H1 (cell line): ENCODE measurements around the gene ZFP1. TPM values are rescaled to one million over a fixed set of nuclear protein-coding genes. Genes with fewer than 3 reads are reported as not detected.

ENCODE experiments used
- CTCF ChIA-PET: fragments of 300-600 bp; sonication (Branson Sonifier 250); formaldehyde crosslinking; loops from one replicate; lab custom pipeline; 2021; ENCODE audit not compliant: partially characterized antibody; lab: Charles Lee
- POLR2A ChIA-PET: fragments of 300-600 bp; sonication (Branson Sonifier 250); formaldehyde crosslinking; loops from one replicate; lab custom pipeline; 2021; ENCODE audit warnings: inconsistent platforms; ENCODE audit not compliant: partially characterized antibody; lab: Charles Lee
- DNase-seq, 2 experiments: peaks; one replicate each; pipeline versions ENCODE4 v3.0.0 to v3.0.0-alpha.2; 2010 to 2022; ENCODE audit warnings: low spot score in 2 of 2, low read depth in 1 of 2, mixed read lengths in 1 of 2
- FAIRE-seq: peaks from 2 replicates; lab custom pipeline; 2011; peaks lifted over from hg19 to GRCh38; lab: Jason Lieb, UNC
- H2AFZ ChIP-seq: 2 replicates; pipeline ENCODE4 v1.8.1; 2012; ENCODE audit warnings: low read length, inconsistent platforms
- H2AK5ac ChIP-seq: 2 replicates; pipeline ENCODE4 v1.6.1; 2013; ENCODE audit warnings: low read depth, low read length
- H2BK120ac ChIP-seq: replicated peaks from 2 replicates; pipeline ENCODE3; 2013; ENCODE audit warnings: low read depth, low read length, inconsistent platforms
- H2BK12ac ChIP-seq: 2 replicates; pipeline ENCODE4 v1.6.1; 2013; ENCODE audit warnings: low read depth, low read length
- H2BK15ac ChIP-seq: 2 replicates; pipeline ENCODE4 v1.6.1; 2013; ENCODE audit warnings: low read length
- H2BK20ac ChIP-seq: 2 replicates; pipeline ENCODE4 v1.6.1; 2013; ENCODE audit warnings: low read length
- H2BK5ac ChIP-seq: 2 replicates; pipeline ENCODE4 v1.6.1; 2013; ENCODE audit warnings: low read depth, low read length
- H3K14ac ChIP-seq: 2 replicates; pipeline ENCODE4 v1.6.1; 2013; ENCODE audit warnings: inconsistent platforms; ENCODE audit not compliant: insufficient read length
- H3K18ac ChIP-seq: 2 replicates; pipeline ENCODE4 v1.6.1; 2013; ENCODE audit warnings: low read length; ENCODE audit errors: extremely low read depth
- H3K23ac ChIP-seq: 2 replicates; pipeline ENCODE4 v1.6.1; 2013; ENCODE audit warnings: inconsistent platforms; ENCODE audit not compliant: insufficient read length
- H3K23me2 ChIP-seq: 2 replicates; pipeline ENCODE4 v1.6.1; 2013; ENCODE audit warnings: low read depth, low read length
- H3K27ac ChIP-seq: 2 replicates; pipeline ENCODE4 v1.6.1; 2011; ENCODE audit warnings: low read depth, low read length, inconsistent platforms
- H3K27me3 ChIP-seq, 4 experiments: replicated peaks in 1 of 4; 1 replicate in 1 of 4; 2 replicates in 3 of 4; pipeline versions ENCODE4 v1.6.1 to v1.8.1; 2011 to 2013; ENCODE audit warnings: low read length in 3 of 4, mild to moderate bottlenecking in 3 of 4, inconsistent platforms in 2 of 4, mixed read lengths in 2 of 4, moderate library complexity in 1 of 4; ENCODE audit not compliant: control insufficient read depth in 3 of 4, insufficient read depth in 3 of 4; ENCODE audit errors: extremely low read depth in 1 of 4
- H3K36me3 ChIP-seq, 4 experiments: 2 replicates each; pipeline versions ENCODE4 v1.6.1 to v1.8.1; 2011 to 2013; ENCODE audit warnings: mild to moderate bottlenecking in 4 of 4, low read length in 3 of 4, moderate library complexity in 2 of 4, control low read depth in 1 of 4, inconsistent platforms in 1 of 4; ENCODE audit not compliant: insufficient read depth in 4 of 4, control insufficient read depth in 2 of 4
- H3K4ac ChIP-seq: replicated peaks from 2 replicates; pipeline ENCODE3; 2013; ENCODE audit warnings: low read length, low read depth, mixed read lengths, inconsistent platforms; ENCODE audit not compliant: insufficient read length
- H3K4me1 ChIP-seq, 4 experiments: replicated peaks in 1 of 4; 1 replicate in 1 of 4; 2 replicates in 3 of 4; pipeline versions ENCODE4 v1.6.1 to v1.8.1; 2011 to 2013; ENCODE audit warnings: low read length in 3 of 4, inconsistent platforms in 2 of 4, mixed read lengths in 1 of 4; ENCODE audit not compliant: insufficient read depth in 4 of 4, control insufficient read depth in 3 of 4
- H3K4me2 ChIP-seq, 2 experiments: 2 replicates each; pipeline versions ENCODE4 v1.6.1 to v1.8.1; 2011 to 2013; ENCODE audit warnings: low read depth in 2 of 2, low read length in 2 of 2, control low read depth in 1 of 2, inconsistent platforms in 1 of 2, mild to moderate bottlenecking in 1 of 2; ENCODE audit not compliant: insufficient read depth in 1 of 2
- H3K4me3 ChIP-seq, 4 experiments: fragments of 200-600, 300-600 bp in 1 of 4; sonication (generic), shearing (Covaris generic), sonication (Bioruptor Twin) in 1 of 4; 2 replicates each; pipeline versions ENCODE4 v1.5.1 to v1.8.1; 2011 to 2016; ENCODE audit warnings: low read length in 4 of 4, low read depth in 3 of 4, control low read depth in 2 of 4, inconsistent platforms in 2 of 4, mild to moderate bottlenecking in 2 of 4, mixed read lengths in 1 of 4, moderate library complexity in 1 of 4; ENCODE audit not compliant: insufficient read depth in 2 of 4; ENCODE audit errors: extremely low read depth in 1 of 4
- H3K56ac ChIP-seq: replicated peaks from 2 replicates; pipeline ENCODE3; 2013; ENCODE audit warnings: low read depth, mild to moderate bottlenecking, mixed read lengths, low read length, inconsistent platforms; ENCODE audit not compliant: insufficient read length
- H3K79me1 ChIP-seq: 2 replicates; pipeline ENCODE4 v1.6.1; 2013; ENCODE audit warnings: low read depth, low read length, control low read depth
- H3K79me2 ChIP-seq, 2 experiments: 2 replicates each; pipeline versions ENCODE4 v1.6.1 to v1.8.1; 2012 to 2013; ENCODE audit warnings: low read length in 2 of 2, mild to moderate bottlenecking in 2 of 2, inconsistent platforms in 1 of 2; ENCODE audit not compliant: insufficient read depth in 2 of 2, control insufficient read depth in 1 of 2
- H3K9ac ChIP-seq, 4 experiments: replicated peaks in 1 of 4; 1 replicate in 1 of 4; 2 replicates in 3 of 4; pipeline versions ENCODE4 v1.6.1 to v1.8.1; 2011 to 2013; ENCODE audit warnings: low read depth in 3 of 4, low read length in 3 of 4, control low read depth in 2 of 4, mild to moderate bottlenecking in 2 of 4, moderate library complexity in 2 of 4, inconsistent platforms in 1 of 4; ENCODE audit errors: extremely low read depth in 1 of 4
- H3K9me3 ChIP-seq, 2 experiments: 2 replicates each; pipeline versions ENCODE4 v1.6.1 to v1.8.1; 2012 to 2013; ENCODE audit warnings: mild to moderate bottlenecking in 2 of 2, moderate library complexity in 2 of 2, control low read depth in 1 of 2, inconsistent platforms in 1 of 2, low read depth in 1 of 2, low read length in 1 of 2, mixed read lengths in 1 of 2; ENCODE audit not compliant: insufficient read depth in 2 of 2
- H4K20me1 ChIP-seq, 2 experiments: replicated peaks in 1 of 2; 2 replicates each; pipeline versions ENCODE3 to v1.8.1; 2011 to 2013; ENCODE audit warnings: inconsistent platforms in 2 of 2, low read length in 2 of 2, mild to moderate bottlenecking in 1 of 2; ENCODE audit not compliant: insufficient read depth in 2 of 2, control insufficient read depth in 1 of 2
- H4K5ac ChIP-seq: 2 replicates; pipeline ENCODE4 v1.6.1; 2013; ENCODE audit warnings: low read length, low read depth, mixed read lengths, inconsistent platforms; ENCODE audit not compliant: insufficient read length
- H4K8ac ChIP-seq: 2 replicates; pipeline ENCODE4 v1.8.0; 2013; ENCODE audit warnings: mild to moderate bottlenecking, moderate library complexity, low read length, inconsistent platforms; ENCODE audit not compliant: insufficient read depth; ENCODE audit errors: extremely low read depth
- H4K91ac ChIP-seq: replicated peaks from 2 replicates; pipeline ENCODE3; 2013; ENCODE audit warnings: low read length, mixed read lengths, inconsistent platforms; ENCODE audit not compliant: insufficient read length
- WGBS, 2 experiments: shearing (Covaris generic) in 1 of 2; methylation state at CpG; one replicate each; pipeline versions ENCODE4 v1.1.6 to v1.1.7; 2013 to 2015; ENCODE audit warnings: low lambda C conversion rate in 2 of 2, mixed read lengths in 2 of 2, inconsistent platforms in 1 of 2, low coverage in 1 of 2, missing lambda C conversion rate in 1 of 2; ENCODE audit not compliant: insufficient replicate concordance in 2 of 2, insufficient coverage in 1 of 2, insufficient read length in 1 of 2; ENCODE audit errors: extremely low coverage in 1 of 2, missing lambda C conversion rate in 1 of 2; 5-methylcytosine and 5-hydroxymethylcytosine counted together
- polyA plus RNA-seq, 7 experiments: library from polyadenylated mRNA; depleted of rRNA in 3 of 7; stranded (reverse) in 5 of 7; unstranded in 2 of 7; fragments of >200 nt in 5 of 7; fragments of 200-250 nt in 2 of 7; gene quantifications; 1 replicate in 5 of 7; 2 replicates in 1 of 7; 4 replicates in 1 of 7; pipeline versions ENCODE4 v1.2.1 to v1.2.3, GENCODE V29; 2011 to 2013; ENCODE audit warnings: missing spikeins in 2 of 7, mixed read lengths in 2 of 7
- total RNA-seq: library from RNA; stranded (reverse); fragmentation: NEBNext Ultra II Directional; extraction: Animal tissue kit (Norgen Biotek cat#: 25700); gene quantifications from 2 replicates; pipeline ENCODE4 v1.2.1, GENCODE V29; 2021
- TF ChIP-seq, protein P1 (sequence below): IDR thresholded peaks from 2 replicates; pipeline ENCODE4 v1.6.1; 2012; ENCODE audit warnings: inconsistent platforms

The ZFP1 gene
- total and polyA plus RNA-seq, 2 of the 8 experiments (the other 6 are each of a cell fraction or from before 2014, with no cell fraction given) = 4.0 to 11.2 TPM

DNA sequence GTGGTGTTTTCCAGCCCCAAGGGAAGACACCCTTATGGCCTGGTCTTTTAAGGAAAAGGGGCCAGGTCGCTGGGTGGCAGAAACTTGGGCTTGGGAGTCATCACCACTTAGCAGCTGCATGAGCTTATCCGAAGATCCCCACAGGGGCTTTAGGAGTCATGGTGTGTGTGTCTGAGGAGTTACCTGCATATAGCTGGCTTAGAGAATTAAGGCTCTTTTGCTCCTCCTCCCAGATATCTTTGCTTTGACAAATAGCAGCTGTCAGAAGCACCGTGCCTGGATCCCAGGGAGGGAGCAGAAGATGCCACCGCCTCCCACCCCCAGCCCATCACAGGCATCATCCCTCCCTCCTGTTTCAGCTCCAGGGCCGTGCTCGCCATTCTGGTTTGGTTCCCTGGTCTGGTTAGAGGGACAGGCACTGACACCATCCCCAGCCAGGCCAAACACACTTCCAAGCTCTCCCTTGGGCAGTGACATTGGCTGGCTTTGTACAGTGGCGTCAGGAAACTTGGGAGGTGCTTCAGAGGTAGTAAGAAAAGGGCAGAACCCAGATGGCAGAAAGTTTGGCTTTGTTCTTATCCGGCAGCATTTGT lies 49.2 kb upstream of the ZFP1 start:
- Histone ChIP-seq H3K79me2 (peaks cover 0 to 25% of the 10 kb centered on the region in 2 experiments; a peak in 1 of 4 replicates), H3K27ac (0 out of 2 replicates have a peak overlapping the region, but pooled peaks have one; percentile 32), H3K4me1 (peaks cover 9 to 46% (median 32%) of the 10 kb centered on the region in 4 experiments), H3K14ac (no peak overlapping the region), H2AFZ (no peak overlapping the region), H3K56ac (no peak overlapping the region), H3K4me3 (no peak overlapping the region), H3K9me3 (no peaks in the 10 kb centered on the region), H2BK12ac (peak overlapping the region; percentile 91; the same call in 1 of the 2 replicates), H2BK20ac (no peak overlapping the region), H3K9ac (no peak overlapping the region; a peak in 1 of 7 replicates), H4K91ac (no peak overlapping the region), H3K36me3 (peaks cover 0 to 2% (median 0%) of the 10 kb centered on the region in 4 experiments; a peak in 1 of 8 replicates), H4K5ac (no peak overlapping the region), H2BK5ac (no peak overlapping the region)
- WGBS, 2 experiments = 78% methylated on average over 7 of the region's 8 CpGs; no CpG with 5 or more reads in 1 of the 2 experiments
- CTCF ChIA-PET = interaction anchor here (0.6 to 8.0 kb wide), 11 partner anchors 12 to 893 kb away, joined by 3 to 133 read pairs (median 5); partner anchors contain the start of gene ZNRF1
- TF ChIP-seq, protein P1, sequence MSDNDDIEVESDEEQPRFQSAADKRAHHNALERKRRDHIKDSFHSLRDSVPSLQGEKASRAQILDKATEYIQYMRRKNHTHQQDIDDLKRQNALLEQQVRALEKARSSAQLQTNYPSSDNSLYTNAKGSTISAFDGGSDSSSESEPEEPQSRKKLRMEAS = no peak
- TF ChIP-seq, all 59 proteins: peak for 0
- Histone ChIP-seq H3K4ac (no peak overlapping the region), H2BK120ac (no peak overlapping the region), H4K8ac (no peak overlapping the region), H4K20me1 (peaks cover 10 to 15% of the 10 kb centered on the region in 2 experiments), H3K79me1 (peaks cover 22% of the 10 kb centered on the region), H3K27me3 (no peaks in the 10 kb centered on the region), H2AK5ac (no peak overlapping the region), H3K4me2 (no peak overlapping the region), H3K23me2 (no peaks in the 10 kb centered on the region; the same call in 1 of the 2 replicates), H2BK15ac (no peak overlapping the region; the same call in 1 of the 2 replicates), H3K23ac (no peak overlapping the region), H3K18ac (no peak overlapping the region)
- FAIRE-seq (no peak), DNase-seq (no peak)
- POLR2A ChIA-PET = interaction anchor here (0.5 to 5.0 kb wide), 3 partner anchors 11 to 106 kb away, joined by 3 to 42 read pairs (median 3); no protein-coding TSS in a partner anchor
